ENCODE measurements around the gene RBPJL. TPM values are rescaled to one million over a fixed set of nuclear protein-coding genes. Genes with fewer than 3 reads are reported as not detected.

Gene RBPJL
- total RNA-seq, 2 experiments from 2014 or later, result not detected

- intact Hi-C loops (cut with micrococcal nuclease), result no loop called here
- no peak for TF ChIP-seq CTCF (IDR thresholded peaks at IDR 0.05)
- ChIA-PET POLR2A (no interaction called here), CTCF (interaction anchor here (1.0 to 6.3 kb wide), 2 partner anchors 149 to 245 kb away, joined by 3 to 79 read pairs; no protein-coding TSS in a partner anchor)
- no peak overlapping the region for H3K4me3 Mint-ChIP-seq
- ATAC-seq (no peak), DNase-seq (no peak)
- H3K27me3 Mint-ChIP-seq, result peaks cover 18% of the 10 kb centered on the region
- no peak overlapping the region for H3K27ac Mint-ChIP-seq
- H3K9me3 Mint-ChIP-seq, result no peaks in the 10 kb centered on the region
- peaks cover under 1% of the 10 kb centered on the region for H3K4me1 Mint-ChIP-seq (ENCODE audit: low read depth)
- H3K36me3 Mint-ChIP-seq (ENCODE audit: low read depth), result no peaks in the 10 kb centered on the region
Measured at GRCh38 chr20:45288860-45289259, 17.8 kb upstream of the RBPJL start.

- no peak overlapping the region for H3K27ac Mint-ChIP-seq
- no peak overlapping the region for H3K4me3 Mint-ChIP-seq
- ChIA-PET POLR2A (interaction anchor here (0.6 to 1.1 kb wide), 2 partner anchors 126 to 478 kb away, joined by 3 read pairs; no protein-coding TSS in a partner anchor), CTCF (interaction anchor here (0.6 to 6.8 kb wide), 40 partner anchors 9 to 481 kb away, joined by 3 to 109 read pairs (median 4); partner anchors contain the start of genes RBPJL, SEMG1 and SLPI)
- H3K9me3 Mint-ChIP-seq, result no peaks in the 10 kb centered on the region
- no peak for DNase-seq
- H3K27me3 Mint-ChIP-seq, result peaks cover 24% of the 10 kb centered on the region
- intact Hi-C loops (cut with micrococcal nuclease), result loop anchor here (5.0 kb wide), 1 partner anchor 153 kb away; no protein-coding TSS in a partner anchor
- ATAC-seq, result no peak
- no peaks in the 10 kb centered on the region for H3K36me3 Mint-ChIP-seq (ENCODE audit: low read depth)
- TF ChIP-seq CTCF (IDR thresholded peaks at IDR 0.05), result no peak
- peaks cover 2% of the 10 kb centered on the region for H3K4me1 Mint-ChIP-seq (ENCODE audit: low read depth)
Measured at GRCh38 chr20:45289942-45290676, 16.5 kb upstream of the RBPJL start.

- no peaks in the 10 kb centered on the region for H3K9me3 Mint-ChIP-seq
- peak; percentile 88 for TF ChIP-seq CTCF (IDR thresholded peaks at IDR 0.05)
- peak; percentile 87 for DNase-seq
- no peak overlapping the region for H3K27ac Mint-ChIP-seq
- intact Hi-C loops (cut with micrococcal nuclease), result loop anchor here (5.0 kb wide), 1 partner anchor 154 kb away; no protein-coding TSS in a partner anchor
- CTCF ChIA-PET, result interaction anchor here (0.6 to 6.8 kb wide), 45 partner anchors 8 to 480 kb away, joined by 3 to 109 read pairs (median 4); partner anchors contain the start of genes RBPJL, SEMG1 and SLPI
- peak; percentile 60 for ATAC-seq
- H3K27me3 Mint-ChIP-seq, result peaks cover 27% of the 10 kb centered on the region
- POLR2A ChIA-PET, result interaction anchor here (0.6 to 1.1 kb wide), 2 partner anchors 126 to 477 kb away, joined by 3 read pairs; no protein-coding TSS in a partner anchor
- H3K4me1 Mint-ChIP-seq (ENCODE audit: low read depth), result peaks cover 2% of the 10 kb centered on the region
- no peak overlapping the region for H3K4me3 Mint-ChIP-seq
- H3K36me3 Mint-ChIP-seq (ENCODE audit: low read depth), result no peaks in the 10 kb centered on the region
Measured at GRCh38 chr20:45290677-45291355, 15.8 kb upstream of the RBPJL start.

- no peak for TF ChIP-seq CTCF (IDR thresholded peaks at IDR 0.05)
- CTCF ChIA-PET, result interaction anchor here (0.8 to 6.8 kb wide), 35 partner anchors 11 to 480 kb away, joined by 3 to 109 read pairs (median 5); partner anchors contain the start of genes RBPJL, SEMG1 and SLPI
- no peak for DNase-seq
- no peak overlapping the region for H3K27ac Mint-ChIP-seq
- intact Hi-C loops (cut with micrococcal nuclease), result loop anchor here (5.0 kb wide), 1 partner anchor 154 kb away; no protein-coding TSS in a partner anchor
- no peaks in the 10 kb centered on the region for H3K9me3 Mint-ChIP-seq
- no peak for ATAC-seq
- no peak overlapping the region for H3K4me3 Mint-ChIP-seq
- POLR2A ChIA-PET, result interaction anchor here (0.6 kb wide), 1 partner anchor 265 kb away, joined by 3 read pairs; no protein-coding TSS in a partner anchor
- peaks cover 30% of the 10 kb centered on the region for H3K27me3 Mint-ChIP-seq
- no peaks in the 10 kb centered on the region for H3K36me3 Mint-ChIP-seq (ENCODE audit: low read depth)
- H3K4me1 Mint-ChIP-seq (ENCODE audit: low read depth), result peaks cover 2% of the 10 kb centered on the region
Measured at GRCh38 chr20:45291526-45291925, 15.1 kb upstream of the RBPJL start.
